Measurements from ENCODE around the gene NFIX. TPM values are rescaled to one million over a fixed set of nuclear protein-coding genes. Genes with fewer than 3 reads are reported as not detected.

Gene NFIX
- total RNA-seq, 3 donors from 2014 or later (not counting 1 experiment from before 2014, with no cell fraction given): 0.61 to 2.1 (median 1.3) TPM

- no peaks in the 10 kb centered on the region for H3K36me3 ChIP-seq (ENCODE audit: control insufficient read depth, insufficient read depth, low read length)
- no peak overlapping the region for H3K4me3 Mint-ChIP-seq
- peaks cover 7 to 11% of the 10 kb centered on the region in 2 donors for H3K4me1 Mint-ChIP-seq
- DNase-seq (peak; percentile 51 to 64), ATAC-seq (peak; percentile 76 to 96 (median 94))
- peak; percentile 66 for TF ChIP-seq CTCF (IDR thresholded peaks at IDR 0.05)
- intact Hi-C loops (cut with micrococcal nuclease): loop anchor here (1.0 kb wide), 1 partner anchor 27 kb away; no protein-coding TSS in a partner anchor
- no peaks in the 10 kb centered on the region for H3K36me3 Mint-ChIP-seq
- no peaks in the 10 kb centered on the region for H3K27me3 ChIP-seq (ENCODE audit: control insufficient read depth, insufficient read depth, low read length)
- H3K27me3 Mint-ChIP-seq (ENCODE audit: low read depth in 2 of 2): peaks cover 4 to 6% of the 10 kb centered on the region in 2 donors
- no peaks in the 10 kb centered on the region for H3K9me3 Mint-ChIP-seq
- H3K27ac ChIP-seq (ENCODE audit: low read length): no peak overlapping the region
- WGBS (ENCODE audit: insufficient coverage): 57% methylated on average over 8 of the region's 8 CpGs
- H3K4me3 ChIP-seq (ENCODE audit: low read length): no peak overlapping the region
- no peaks in the 10 kb centered on the region for H3K9me3 ChIP-seq (ENCODE audit: control insufficient read depth, insufficient read depth, low read length)
- H3K27ac Mint-ChIP-seq: no peak overlapping the region
- H3K4me1 ChIP-seq (ENCODE audit: control insufficient read depth, insufficient read depth, low read length): no peaks in the 10 kb centered on the region
These were observed 38.7 kb downstream of the NFIX start for GRCh38 chr19:13033819-13034611.

- Mint-ChIP-seq H3K36me3 (no peaks in the 10 kb centered on the region), H3K27ac (no peak overlapping the region), H3K27me3 (ENCODE audit: low read depth in 2 of 2) (peaks cover 0 to 6% of the 10 kb centered on the region in 2 donors), H3K4me1 (peaks cover 7 to 11% of the 10 kb centered on the region in 2 donors), H3K4me3 (no peak overlapping the region), H3K9me3 (no peaks in the 10 kb centered on the region)
- TF ChIP-seq CTCF (IDR thresholded peaks at IDR 0.05): no peak
- WGBS (ENCODE audit: insufficient coverage): 87% methylated on average over 7 of the region's 8 CpGs
- intact Hi-C loops (cut with micrococcal nuclease): no loop called here
- H3K9me3 ChIP-seq (ENCODE audit: control insufficient read depth, insufficient read depth, low read length): no peaks in the 10 kb centered on the region
- DNase-seq (no peak), ATAC-seq (no peak)
- H3K4me1 ChIP-seq (ENCODE audit: control insufficient read depth, insufficient read depth, low read length): no peaks in the 10 kb centered on the region
- H3K27me3 ChIP-seq (ENCODE audit: control insufficient read depth, insufficient read depth, low read length): no peaks in the 10 kb centered on the region
- no peak overlapping the region for H3K27ac ChIP-seq (ENCODE audit: low read length)
- H3K4me3 ChIP-seq (ENCODE audit: low read length): no peak overlapping the region
- no peaks in the 10 kb centered on the region for H3K36me3 ChIP-seq (ENCODE audit: control insufficient read depth, insufficient read depth, low read length)
These were observed 39.4 kb downstream of the NFIX start for GRCh38 chr19:13034636-13035035.

GRCh38 chr19:13035820-13036365 lies 40.6 kb downstream of the NFIX start:
- no peak overlapping the region for H3K27ac Mint-ChIP-seq

More at GRCh38 chr19:13035820-13036365, 40.6 kb downstream of the NFIX start:
- Histone ChIP-seq H3K4me3 (ENCODE audit: low read length) (no peak overlapping the region), H3K4me1 (ENCODE audit: control insufficient read depth, insufficient read depth, low read length) (no peaks in the 10 kb centered on the region), H3K27me3 (ENCODE audit: control insufficient read depth, insufficient read depth, low read length) (no peaks in the 10 kb centered on the region), H3K36me3 (ENCODE audit: control insufficient read depth, insufficient read depth, low read length) (no peaks in the 10 kb centered on the region), H3K27ac (ENCODE audit: low read length) (no peak overlapping the region), H3K9me3 (ENCODE audit: control insufficient read depth, insufficient read depth, low read length) (no peaks in the 10 kb centered on the region)
- DNase-seq (no peak), ATAC-seq (no peak)
- H3K9me3 Mint-ChIP-seq: no peaks in the 10 kb centered on the region
- H3K4me3 Mint-ChIP-seq: no peak overlapping the region
- no peaks in the 10 kb centered on the region for H3K36me3 Mint-ChIP-seq
- 87% methylated on average over 13 of the region's 13 CpGs for WGBS (ENCODE audit: insufficient coverage)
- H3K27me3 Mint-ChIP-seq (ENCODE audit: low read depth in 2 of 2): peaks cover 0 to 6% of the 10 kb centered on the region in 2 donors
- intact Hi-C loops (cut with micrococcal nuclease): no loop called here
- H3K4me1 Mint-ChIP-seq: peaks cover 7 to 11% of the 10 kb centered on the region in 2 donors
- no peak for TF ChIP-seq CTCF (IDR thresholded peaks at IDR 0.05)

All from natural killer cell (primary cell).